ENCODE results near the gene KRR1. TPM values are rescaled to one million over a fixed set of nuclear protein-coding genes. Genes with fewer than 3 reads are reported as not detected.
"Not testable (repeated sequence)": the region's sequence is repeated elsewhere in the genome, so short reads cannot be mapped to it uniquely, and the experiment has no call there.

The KRR1 gene
- total RNA-seq, 2 donors from 2014 or later = 100 to 149 TPM

- H3K36me3 Mint-ChIP-seq; H3K27ac Mint-ChIP-seq; ATAC-seq; DNase-seq (ENCODE audit: low spot score in 2 of 2); H3K9me3 Mint-ChIP-seq: not testable (repeated sequence)
These were observed 53.5 kb downstream of the KRR1 start for GRCh38 chr12:75457866-75458265.

GRCh38 chr12:75457191-75457590, 54.2 kb downstream of the KRR1 start:
- no peaks in the 10 kb centered on the region for H3K36me3 Mint-ChIP-seq
- H3K27ac Mint-ChIP-seq = no peak overlapping the region
- ATAC-seq = no peak
- peaks cover 0 to 4% of the 10 kb centered on the region in 2 donors for H3K9me3 Mint-ChIP-seq
- no peak for DNase-seq (ENCODE audit: low spot score in 2 of 2)

- Mint-ChIP-seq H3K9me3 (peaks cover 0 to 4% of the 10 kb centered on the region in 2 donors), H3K27ac (no peak overlapping the region), H3K36me3 (no peaks in the 10 kb centered on the region)
- DNase-seq (ENCODE audit: low spot score in 2 of 2) (no peak), ATAC-seq (no peak)
These were observed 55.6 kb downstream of the KRR1 start for GRCh38 chr12:75455839-75456238.

- Mint-ChIP-seq H3K9me3 (peaks cover 0 to 3% of the 10 kb centered on the region in 2 donors), H3K27ac (no peak overlapping the region), H3K36me3 (no peaks in the 10 kb centered on the region)
- ATAC-seq (no peak), DNase-seq (ENCODE audit: low spot score in 2 of 2) (no peak)
These were observed 58.6 kb downstream of the KRR1 start for GRCh38 chr12:75452675-75453330.

- ATAC-seq = no peak
- Mint-ChIP-seq H3K9me3 (no peaks in the 10 kb centered on the region), H3K27ac (no peak overlapping the region), H3K36me3 (no peaks in the 10 kb centered on the region)
- DNase-seq (ENCODE audit: low spot score in 2 of 2) = no peak
These were observed 63.6 kb downstream of the KRR1 start for GRCh38 chr12:75447691-75448393.

GRCh38 chr12:75446857-75447256, 64.6 kb downstream of the KRR1 start:
- ATAC-seq = no peak
- H3K36me3 Mint-ChIP-seq = no peaks in the 10 kb centered on the region
- no peak overlapping the region for H3K27ac Mint-ChIP-seq
- DNase-seq (ENCODE audit: low spot score in 2 of 2) = no peak
- no peaks in the 10 kb centered on the region for H3K9me3 Mint-ChIP-seq

- not testable (repeated sequence) for DNase-seq (ENCODE audit: low spot score in 2 of 2); H3K36me3 Mint-ChIP-seq; H3K27ac Mint-ChIP-seq; ATAC-seq; H3K9me3 Mint-ChIP-seq
These were observed 66.3 kb downstream of the KRR1 start for GRCh38 chr12:75445137-75445507.

GRCh38 chr12:75444429-75445136, 66.8 kb downstream of the KRR1 start:
- peaks cover 0 to 6% of the 10 kb centered on the region in 2 donors for H3K9me3 Mint-ChIP-seq
- ATAC-seq (no peak), DNase-seq (ENCODE audit: low spot score in 2 of 2) (no peak)
- H3K36me3 Mint-ChIP-seq = peaks cover 0 to 6% of the 10 kb centered on the region in 2 donors
- no peak overlapping the region for H3K27ac Mint-ChIP-seq

GRCh38 chr12:75443709-75444108, 67.7 kb downstream of the KRR1 start:
- no peak for DNase-seq (ENCODE audit: low spot score in 2 of 2)
- Mint-ChIP-seq H3K27ac (no peak overlapping the region), H3K9me3 (peaks cover 0 to 6% of the 10 kb centered on the region in 2 donors), H3K36me3 (peaks cover 0 to 6% of the 10 kb centered on the region in 2 donors)
- no peak for ATAC-seq

GRCh38 chr12:75442454-75442853, 69.0 kb downstream of the KRR1 start:
- not testable (repeated sequence) for ATAC-seq; DNase-seq (ENCODE audit: low spot score in 2 of 2); H3K36me3 Mint-ChIP-seq; H3K9me3 Mint-ChIP-seq; H3K27ac Mint-ChIP-seq

GRCh38 chr12:75441687-75442449, 69.5 kb downstream of the KRR1 start:
- H3K27ac Mint-ChIP-seq; H3K36me3 Mint-ChIP-seq; H3K9me3 Mint-ChIP-seq; ATAC-seq; DNase-seq (ENCODE audit: low spot score in 2 of 2): not testable (repeated sequence)

Other genes with a start within 250 kb of the KRR1 start
- 10 to 100 TPM in 1 of 2 donors, 1 to 10 TPM in 1; 4.6 to 10.2 TPM for gene CAPS2, start 181.3 kb downstream of the KRR1 start, total RNA-seq
- gene GLIPR1L1, start 176.9 kb downstream of the KRR1 start, total RNA-seq = not detected
- under 1 TPM; 0.66 to 0.68 TPM for gene GLIPR1L2, start 120.5 kb downstream of the KRR1 start, total RNA-seq
- 10 to 100 TPM in 1 of 2 donors, 1 to 10 TPM in 1; 3.5 to 10.3 TPM for gene GLIPR1, start 30.9 kb downstream of the KRR1 start, total RNA-seq